SH-SY5Y (cell line): ENCODE results near the gene MND1.

Source experiments
- GATA2 ChIP-seq: IDR thresholded peaks from 2 replicates; pipeline ENCODE4 v1.6.1; 2011; ENCODE audit warnings: mild to moderate bottlenecking, low read depth, low read length
- GATA3 ChIP-seq: IDR thresholded peaks from 2 replicates; pipeline ENCODE4 v1.6.1; 2011; ENCODE audit warnings: low read depth, mild to moderate bottlenecking, low read length, moderate library complexity

- TF ChIP-seq GATA2 = no peak
- TF ChIP-seq GATA3 = no peak
These were observed 1.5 kb downstream of the MND1 start for GRCh38 chr4:153346031-153346430.
